Astrocyte (in vitro differentiated cells and primary cell): ENCODE results near the gene SND1.

Experiments used
- EZH2 ChIP-seq: IDR thresholded peaks from 2 replicates; pipeline ENCODE4 v1.6.1; 2012; ENCODE audit warnings: mild to moderate bottlenecking, low read length, inconsistent platforms; ENCODE audit not compliant: insufficient read depth
- TF ChIP-seq, protein P1 (sequence below): IDR thresholded peaks from 2 replicates; pipeline ENCODE4 v1.5.1; 2011; ENCODE audit warnings: low read depth, mild to moderate bottlenecking, inconsistent platforms, low read length, moderate library complexity; ENCODE audit not compliant: insufficient read depth

DNA sequence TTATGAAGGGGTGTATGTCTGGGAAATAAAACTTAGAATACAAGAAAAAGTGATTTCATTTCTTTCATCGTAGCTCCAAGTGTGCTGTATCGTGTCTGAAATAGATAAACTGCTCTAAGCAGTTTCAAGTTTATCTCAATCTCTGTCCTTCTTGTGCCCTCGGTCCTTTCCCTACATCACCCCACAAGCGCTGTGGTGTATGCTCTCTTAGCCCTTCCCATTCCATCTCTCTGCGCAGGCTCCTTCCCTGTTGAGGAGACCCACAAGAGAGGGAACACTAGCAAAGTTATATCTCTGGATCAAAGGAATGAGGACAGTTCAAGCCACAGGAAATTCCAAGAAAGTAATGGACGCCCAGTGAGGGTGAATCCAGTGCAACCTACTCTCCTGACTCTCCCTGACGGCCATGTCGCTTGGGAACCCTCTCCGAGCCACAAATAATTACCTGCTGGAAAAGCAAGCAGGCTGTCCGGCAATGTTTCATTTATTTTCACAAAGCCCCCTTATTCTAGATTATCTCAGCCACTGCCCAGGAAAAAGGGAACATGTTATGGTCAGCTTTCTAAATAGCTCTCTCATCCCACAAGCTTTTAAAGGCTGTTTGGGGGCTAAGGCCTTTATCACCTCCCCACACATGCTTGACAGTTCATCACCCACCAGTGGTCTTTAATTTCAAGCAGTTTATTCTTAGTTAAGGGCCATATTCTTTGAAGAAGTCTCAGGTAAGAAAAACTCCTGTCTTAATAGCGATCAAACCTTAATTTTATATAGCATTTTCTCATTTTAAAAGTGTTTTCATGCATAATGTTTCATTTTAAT is 344.5 kb downstream of the SND1 start:
- no peak for TF ChIP-seq EZH2
- TF ChIP-seq, protein P1, sequence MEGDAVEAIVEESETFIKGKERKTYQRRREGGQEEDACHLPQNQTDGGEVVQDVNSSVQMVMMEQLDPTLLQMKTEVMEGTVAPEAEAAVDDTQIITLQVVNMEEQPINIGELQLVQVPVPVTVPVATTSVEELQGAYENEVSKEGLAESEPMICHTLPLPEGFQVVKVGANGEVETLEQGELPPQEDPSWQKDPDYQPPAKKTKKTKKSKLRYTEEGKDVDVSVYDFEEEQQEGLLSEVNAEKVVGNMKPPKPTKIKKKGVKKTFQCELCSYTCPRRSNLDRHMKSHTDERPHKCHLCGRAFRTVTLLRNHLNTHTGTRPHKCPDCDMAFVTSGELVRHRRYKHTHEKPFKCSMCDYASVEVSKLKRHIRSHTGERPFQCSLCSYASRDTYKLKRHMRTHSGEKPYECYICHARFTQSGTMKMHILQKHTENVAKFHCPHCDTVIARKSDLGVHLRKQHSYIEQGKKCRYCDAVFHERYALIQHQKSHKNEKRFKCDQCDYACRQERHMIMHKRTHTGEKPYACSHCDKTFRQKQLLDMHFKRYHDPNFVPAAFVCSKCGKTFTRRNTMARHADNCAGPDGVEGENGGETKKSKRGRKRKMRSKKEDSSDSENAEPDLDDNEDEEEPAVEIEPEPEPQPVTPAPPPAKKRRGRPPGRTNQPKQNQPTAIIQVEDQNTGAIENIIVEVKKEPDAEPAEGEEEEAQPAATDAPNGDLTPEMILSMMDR, result no peak
